Measurements from ENCODE around the gene PLEKHG2.
"Not testable (repeated sequence)": the region's sequence is repeated elsewhere in the genome, so short reads cannot be mapped to it uniquely, and the experiment has no call there.

Gene PLEKHG2

GRCh38 chr19:39375929-39376328 lies 36.5 kb upstream of the PLEKHG2 start:
- Histone ChIP-seq H3K4me1 (ENCODE audit: control insufficient read depth in 1 of 2, insufficient read depth in 2 of 2, low read length in 2 of 2) (no peaks in the 10 kb centered on the region), H3K4ac (ENCODE audit: low read depth, low read length) (no peak overlapping the region), H3K9ac (ENCODE audit: low read length) (no peak overlapping the region)

DNA sequence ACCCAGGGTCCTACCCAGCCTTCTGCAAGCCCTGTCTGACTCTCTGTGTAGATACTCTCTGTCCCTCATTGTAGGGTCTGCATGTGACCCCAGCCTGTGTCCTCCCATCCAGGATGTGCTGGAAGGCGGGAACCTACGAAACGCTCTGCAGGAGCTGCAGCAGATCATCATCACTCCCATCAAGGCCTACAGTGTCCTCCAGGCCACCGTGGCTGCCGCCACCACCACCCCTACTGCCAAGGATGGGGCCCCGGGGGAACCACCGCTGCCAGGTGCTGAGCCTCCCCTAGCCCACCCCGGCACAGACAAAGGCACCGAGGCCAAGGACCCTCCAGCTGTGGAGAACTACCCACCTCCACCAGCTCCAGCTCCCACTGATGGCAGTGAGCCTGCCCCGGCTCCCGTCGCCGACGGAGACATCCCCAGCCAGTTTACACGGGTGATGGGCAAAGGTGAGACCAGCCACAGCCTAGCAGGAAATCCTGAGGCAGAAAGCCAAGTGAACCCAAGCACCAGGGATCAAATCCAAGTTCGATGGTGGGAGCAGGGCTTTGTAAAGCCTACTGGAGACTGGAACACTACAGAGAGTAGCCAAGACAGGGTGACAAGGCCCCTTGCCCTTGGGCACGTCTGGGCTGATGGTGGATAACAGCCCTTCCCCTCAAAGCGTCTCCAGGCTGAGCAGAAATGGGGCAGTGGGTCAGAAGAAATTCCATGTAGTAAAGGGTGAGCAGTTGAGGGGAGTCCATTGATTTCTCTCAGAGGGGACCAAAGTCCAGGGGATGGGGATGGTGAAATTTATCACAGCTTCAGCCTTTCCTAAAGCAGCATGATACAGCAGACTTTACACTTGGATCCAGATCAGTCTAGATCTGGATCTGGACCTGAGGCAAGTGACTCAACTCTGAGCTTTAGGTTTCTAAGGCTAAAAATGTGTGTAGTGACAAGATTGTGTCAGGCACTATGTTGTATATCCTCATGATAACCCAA lies 34.8 kb upstream of the PLEKHG2 start:
- Histone ChIP-seq H3K14ac (ENCODE audit: low read length) (no peak overlapping the region), H3K9me3 (ENCODE audit: insufficient read depth, low read depth, low read length) (no peaks in the 10 kb centered on the region), H3K27ac (ENCODE audit: low read depth, low read length) (no peak overlapping the region), H3K4me1 (ENCODE audit: control insufficient read depth in 1 of 2, insufficient read depth in 2 of 2, low read length in 2 of 2) (no peaks in the 10 kb centered on the region), H2BK5ac (ENCODE audit: low read depth, low read length, poor library complexity) (no peak overlapping the region), H3K4me3 (ENCODE audit: low read depth, low read length) (no peak overlapping the region), H3K23ac (ENCODE audit: low read length) (no peak overlapping the region), H4K91ac (ENCODE audit: low read depth, low read length) (no peak overlapping the region), H2AK5ac (ENCODE audit: low read length) (no peak overlapping the region), H3K79me1 (ENCODE audit: low read length) (no peaks in the 10 kb centered on the region), H3K36me3 (ENCODE audit: control insufficient read depth in 1 of 2, insufficient read depth in 2 of 2, low read length in 2 of 2) (peaks cover 82 to 91% of the 10 kb centered on the region in 2 experiments), H4K12ac (ENCODE audit: low read depth, low read length) (no peak overlapping the region), H3K4ac (ENCODE audit: low read depth, low read length) (no peak overlapping the region), H2BK120ac (ENCODE audit: insufficient read depth, low read length, poor library complexity) (no peak overlapping the region), H2BK12ac (ENCODE audit: low read length) (no peak overlapping the region), H4K8ac (ENCODE audit: low read depth, low read length) (no peak overlapping the region), H3K4me2 (ENCODE audit: low read length) (no peak overlapping the region), H3K79me2 (ENCODE audit: control insufficient read depth, insufficient read depth, low read length, poor library complexity) (no peaks in the 10 kb centered on the region), H2AFZ (ENCODE audit: insufficient read depth, low read length, poor library complexity) (no peak overlapping the region), H3K27me3 (ENCODE audit: insufficient read depth, low read length) (no peaks in the 10 kb centered on the region), H3K18ac (ENCODE audit: low read length) (no peak overlapping the region), H3K9ac (ENCODE audit: low read length) (no peak overlapping the region)
- WGBS (ENCODE audit: extremely low coverage, insufficient coverage, insufficient read length) = no CpG with 5 or more reads among the region's 18 CpGs
- DNase-seq = no peak

More at GRCh38 chr19:39375929-39376328, 36.5 kb upstream of the PLEKHG2 start:
- Histone ChIP-seq H3K4me2 (ENCODE audit: low read length) (no peak overlapping the region), H3K14ac (ENCODE audit: low read length) (no peak overlapping the region), H4K12ac (ENCODE audit: low read depth, low read length) (no peak overlapping the region), H3K4me3 (ENCODE audit: low read depth, low read length) (no peak overlapping the region), H3K36me3 (ENCODE audit: control insufficient read depth in 1 of 2, insufficient read depth in 2 of 2, low read length in 2 of 2) (peaks cover 76 to 87% of the 10 kb centered on the region in 2 experiments), H2BK12ac (ENCODE audit: low read length) (no peak overlapping the region), H4K91ac (ENCODE audit: low read depth, low read length) (no peak overlapping the region), H3K79me2 (ENCODE audit: control insufficient read depth, insufficient read depth, low read length, poor library complexity) (no peaks in the 10 kb centered on the region), H3K9me3 (ENCODE audit: insufficient read depth, low read depth, low read length) (no peaks in the 10 kb centered on the region), H3K27me3 (ENCODE audit: insufficient read depth, low read length) (no peaks in the 10 kb centered on the region), H3K23ac (ENCODE audit: low read length) (no peak overlapping the region), H3K18ac (ENCODE audit: low read length) (no peak overlapping the region), H2BK5ac (ENCODE audit: low read depth, low read length, poor library complexity) (no peak overlapping the region), H3K27ac (ENCODE audit: low read depth, low read length) (no peak overlapping the region), H2AFZ (ENCODE audit: insufficient read depth, low read length, poor library complexity) (no peak overlapping the region), H2AK5ac (ENCODE audit: low read length) (no peak overlapping the region), H2BK120ac (ENCODE audit: insufficient read depth, low read length, poor library complexity) (no peak overlapping the region), H4K8ac (ENCODE audit: low read depth, low read length) (no peak overlapping the region), H3K79me1 (ENCODE audit: low read length) (no peaks in the 10 kb centered on the region)
- DNase-seq = no peak

DNA sequence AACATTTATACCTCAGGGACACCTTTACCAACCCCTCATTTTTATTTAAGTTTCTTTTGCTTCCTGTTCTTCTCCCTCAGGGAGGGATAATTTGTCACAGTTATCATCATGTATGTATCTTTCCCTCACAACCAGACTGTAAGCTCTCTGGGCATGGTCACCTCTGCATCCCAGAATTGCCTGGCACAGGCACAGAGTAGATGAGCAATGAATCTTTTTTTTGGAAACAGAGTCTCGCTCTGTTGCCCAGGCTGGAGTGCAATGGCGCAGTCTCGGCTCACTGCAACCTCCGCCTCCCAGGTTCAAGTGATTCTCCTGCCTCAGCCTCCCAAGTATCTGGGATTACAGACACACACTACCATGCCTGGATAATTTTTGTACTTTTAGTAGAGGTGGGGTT lies 33.1 kb upstream of the PLEKHG2 start:
- H2BK5ac ChIP-seq (ENCODE audit: low read depth, low read length, poor library complexity); H3K4me1 ChIP-seq (ENCODE audit: control insufficient read depth in 1 of 2, insufficient read depth in 2 of 2, low read length in 2 of 2); DNase-seq; H3K14ac ChIP-seq (ENCODE audit: low read length); H4K12ac ChIP-seq (ENCODE audit: low read depth, low read length); H3K27ac ChIP-seq (ENCODE audit: low read depth, low read length); H3K79me1 ChIP-seq (ENCODE audit: low read length); H2AFZ ChIP-seq (ENCODE audit: insufficient read depth, low read length, poor library complexity); H3K9ac ChIP-seq (ENCODE audit: low read length); H2AK5ac ChIP-seq (ENCODE audit: low read length); H3K18ac ChIP-seq (ENCODE audit: low read length); H4K8ac ChIP-seq (ENCODE audit: low read depth, low read length); H3K9me3 ChIP-seq (ENCODE audit: insufficient read depth, low read depth, low read length); H3K4ac ChIP-seq (ENCODE audit: low read depth, low read length); H3K4me3 ChIP-seq (ENCODE audit: low read depth, low read length); H4K91ac ChIP-seq (ENCODE audit: low read depth, low read length); H3K27me3 ChIP-seq (ENCODE audit: insufficient read depth, low read length); H2BK120ac ChIP-seq (ENCODE audit: insufficient read depth, low read length, poor library complexity); H2BK12ac ChIP-seq (ENCODE audit: low read length); H3K4me2 ChIP-seq (ENCODE audit: low read length); H3K79me2 ChIP-seq (ENCODE audit: control insufficient read depth, insufficient read depth, low read length, poor library complexity); H3K23ac ChIP-seq (ENCODE audit: low read length): not testable (repeated sequence)
- WGBS (ENCODE audit: extremely low coverage, insufficient coverage, insufficient read length) = no CpG with 5 or more reads among the region's 4 CpGs
- peaks cover 81 to 93% of the 10 kb centered on the region in 2 experiments for H3K36me3 ChIP-seq (ENCODE audit: control insufficient read depth in 1 of 2, insufficient read depth in 2 of 2, low read length in 2 of 2)

DNA sequence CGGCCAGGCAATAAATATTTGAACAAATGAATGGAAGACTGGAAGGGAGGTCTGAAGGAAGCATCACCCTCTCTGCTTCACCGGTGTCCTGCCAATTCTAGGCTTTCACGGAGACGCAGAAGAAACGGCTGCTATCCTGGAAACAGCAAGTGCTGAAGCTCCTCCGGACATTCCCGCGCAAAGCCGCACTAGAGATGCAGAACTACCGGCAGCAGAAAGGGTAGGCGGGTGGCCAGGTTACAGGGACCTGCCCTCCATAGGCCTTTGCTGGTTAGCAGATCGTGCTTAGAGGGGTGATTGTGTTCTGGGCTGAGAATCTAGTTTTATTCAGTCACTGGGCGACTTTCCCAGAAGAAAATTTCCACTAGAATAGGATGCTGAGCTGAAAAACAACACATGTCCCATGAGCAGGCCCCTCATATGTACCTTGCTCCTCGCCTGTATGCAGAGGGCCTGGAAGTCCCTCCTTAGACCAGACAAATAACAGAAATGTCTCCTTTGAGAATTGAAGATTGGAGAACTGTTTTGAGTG lies 32.5 kb upstream of the PLEKHG2 start:
- Histone ChIP-seq H3K9ac (ENCODE audit: low read length) (no peak overlapping the region), H3K4me1 (ENCODE audit: control insufficient read depth in 1 of 2, insufficient read depth in 2 of 2, low read length in 2 of 2) (no peaks in the 10 kb centered on the region), H2BK12ac (ENCODE audit: low read length) (no peak overlapping the region), H2BK120ac (ENCODE audit: insufficient read depth, low read length, poor library complexity) (no peak overlapping the region), H3K27me3 (ENCODE audit: insufficient read depth, low read length) (no peaks in the 10 kb centered on the region), H2AK5ac (ENCODE audit: low read length) (no peak overlapping the region), H3K9me3 (ENCODE audit: insufficient read depth, low read depth, low read length) (no peaks in the 10 kb centered on the region), H3K79me1 (ENCODE audit: low read length) (no peaks in the 10 kb centered on the region), H2BK5ac (ENCODE audit: low read depth, low read length, poor library complexity) (no peak overlapping the region), H3K4ac (ENCODE audit: low read depth, low read length) (no peak overlapping the region), H3K14ac (ENCODE audit: low read length) (no peak overlapping the region), H3K36me3 (ENCODE audit: control insufficient read depth in 1 of 2, insufficient read depth in 2 of 2, low read length in 2 of 2) (peaks cover 82 to 95% of the 10 kb centered on the region in 2 experiments), H3K79me2 (ENCODE audit: control insufficient read depth, insufficient read depth, low read length, poor library complexity) (no peaks in the 10 kb centered on the region), H3K23ac (ENCODE audit: low read length) (no peak overlapping the region), H3K27ac (ENCODE audit: low read depth, low read length) (no peak overlapping the region), H4K91ac (ENCODE audit: low read depth, low read length) (no peak overlapping the region), H4K12ac (ENCODE audit: low read depth, low read length) (no peak overlapping the region), H3K4me2 (ENCODE audit: low read length) (no peak overlapping the region), H3K4me3 (ENCODE audit: low read depth, low read length) (no peak overlapping the region), H4K8ac (ENCODE audit: low read depth, low read length) (no peak overlapping the region), H2AFZ (ENCODE audit: insufficient read depth, low read length, poor library complexity) (no peak overlapping the region), H3K18ac (ENCODE audit: low read length) (no peak overlapping the region)
- DNase-seq = no peak
- no CpG with 5 or more reads among the region's 14 CpGs for WGBS (ENCODE audit: extremely low coverage, insufficient coverage, insufficient read length)
